Urothelium cell line (cell line): ENCODE results near the gene PPARG.
A peak's percentile ranks its signal among the peaks of the same experiment; 100 is the strongest.
"Not testable (repeated sequence)": the region's sequence is repeated elsewhere in the genome, so short reads cannot be mapped to it uniquely, and the experiment has no call there.

ENCODE experiments used
- DNase-seq: peaks from one replicate; pipeline ENCODE4 v3.0.0; 2011; ENCODE audit warnings: low spot score, mixed read lengths
- FAIRE-seq: peaks from 2 replicates; lab custom pipeline; 2011; peaks lifted over from hg19 to GRCh38; lab: Jason Lieb, UNC

The PPARG gene

GRCh38 chr3:12454076-12454815 lies 165.4 kb downstream of the PPARG start:
- no peak for DNase-seq
- no peak for FAIRE-seq

- no peak for FAIRE-seq
- no peak for DNase-seq
Observed at GRCh38 chr3:12454816-12455121, 165.9 kb downstream of the PPARG start.

GRCh38 chr3:12455740-12456139 lies 166.9 kb downstream of the PPARG start:
- DNase-seq: no peak
- FAIRE-seq: no peak

GRCh38 chr3:12456441-12456840 lies 167.6 kb downstream of the PPARG start:
- FAIRE-seq (no peak), DNase-seq (no peak)

GRCh38 chr3:12457380-12457779 lies 168.5 kb downstream of the PPARG start:
- not testable (repeated sequence) for FAIRE-seq, DNase-seq

- no peak for FAIRE-seq
- DNase-seq: no peak
Observed at GRCh38 chr3:12458901-12459300, 170.0 kb downstream of the PPARG start.

DNA sequence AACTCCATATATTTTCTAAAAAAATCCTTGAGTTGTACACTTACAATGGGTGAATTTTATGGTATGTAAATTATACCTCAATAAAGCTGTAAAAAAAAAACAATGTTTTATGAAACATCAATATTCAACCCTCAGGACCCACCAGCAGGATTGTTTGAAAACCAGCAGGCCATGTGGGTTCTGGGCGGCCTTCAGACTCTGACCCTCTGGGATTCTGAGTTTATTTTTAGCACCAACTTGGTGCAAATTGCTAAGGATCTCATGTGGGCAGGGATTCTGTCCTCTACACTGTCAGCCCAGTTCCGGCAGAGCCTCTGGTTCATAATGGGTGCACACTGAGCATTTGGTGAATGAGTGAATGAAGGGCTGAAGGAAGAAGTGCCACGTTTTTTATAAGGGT lies 171.3 kb downstream of the PPARG start:
- DNase-seq (no peak), FAIRE-seq (no peak)

DNA sequence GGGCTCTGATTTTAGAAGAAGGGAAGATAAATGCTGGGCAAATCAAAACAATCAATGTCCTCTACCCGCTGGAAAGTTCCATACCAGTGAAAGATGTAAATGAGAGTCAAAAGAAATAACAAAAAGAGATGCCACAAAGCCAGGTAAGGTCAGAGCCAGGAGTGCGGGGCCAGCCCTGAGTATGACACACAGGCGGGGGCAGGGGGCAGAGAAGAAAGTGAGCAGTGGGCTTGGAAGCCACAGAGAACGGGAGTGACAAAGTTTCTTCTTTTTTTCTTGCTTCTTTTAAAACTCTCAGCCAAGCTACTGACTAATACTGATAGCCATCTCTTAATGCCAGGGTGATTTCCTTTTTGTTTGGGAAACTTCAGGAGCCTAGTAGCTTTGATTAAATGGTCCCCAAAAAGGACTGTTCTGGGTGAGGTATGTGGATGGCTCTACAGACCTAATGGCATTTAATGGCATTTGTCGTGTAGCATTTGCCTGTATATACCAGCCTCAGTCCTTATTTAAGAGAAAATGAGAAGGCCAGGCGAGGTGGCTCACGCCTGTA lies 172.3 kb downstream of the PPARG start:
- FAIRE-seq (no peak), DNase-seq (no peak)

DNA sequence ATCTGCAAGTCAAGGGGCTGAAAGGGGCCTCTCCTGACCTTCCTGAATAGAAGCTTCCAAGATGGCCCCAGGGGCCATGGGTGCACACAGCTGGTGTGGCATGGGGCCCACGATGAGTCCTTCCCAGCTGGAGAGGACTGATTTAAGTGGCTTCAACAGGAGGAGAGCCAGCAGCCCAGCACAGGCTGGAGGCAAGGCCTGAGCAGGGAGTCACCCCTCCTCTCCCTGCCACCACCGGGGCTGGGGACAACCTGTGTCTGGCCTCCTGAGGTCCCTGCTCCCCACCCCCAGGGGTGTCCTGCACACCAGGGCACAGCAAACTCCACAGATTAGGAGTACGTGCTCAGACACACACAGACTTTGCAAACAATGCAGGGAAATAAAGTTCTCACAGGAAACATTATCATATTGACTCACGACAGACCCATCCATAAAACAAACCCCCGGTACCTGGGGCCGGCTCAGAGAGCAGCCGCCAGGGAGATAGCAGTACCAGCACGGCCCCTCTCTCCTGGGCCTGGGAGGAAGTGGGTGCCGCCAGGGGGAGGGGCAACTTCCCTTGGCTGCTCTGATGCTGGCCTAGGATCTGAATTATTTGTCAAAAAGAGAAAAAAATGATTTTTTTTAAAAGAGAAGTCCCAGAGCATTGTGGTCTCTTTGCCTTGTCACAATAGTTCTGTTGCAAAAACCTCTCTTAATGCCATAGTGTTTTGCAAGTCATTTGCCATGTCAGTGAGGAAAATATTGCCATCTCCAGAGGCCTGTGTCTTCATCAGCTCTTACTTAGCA lies 173.5 kb downstream of the PPARG start:
- DNase-seq: no peak
- no peak for FAIRE-seq

GRCh38 chr3:12463686-12464085 lies 174.8 kb downstream of the PPARG start:
- no peak for DNase-seq
- FAIRE-seq: no peak

DNA sequence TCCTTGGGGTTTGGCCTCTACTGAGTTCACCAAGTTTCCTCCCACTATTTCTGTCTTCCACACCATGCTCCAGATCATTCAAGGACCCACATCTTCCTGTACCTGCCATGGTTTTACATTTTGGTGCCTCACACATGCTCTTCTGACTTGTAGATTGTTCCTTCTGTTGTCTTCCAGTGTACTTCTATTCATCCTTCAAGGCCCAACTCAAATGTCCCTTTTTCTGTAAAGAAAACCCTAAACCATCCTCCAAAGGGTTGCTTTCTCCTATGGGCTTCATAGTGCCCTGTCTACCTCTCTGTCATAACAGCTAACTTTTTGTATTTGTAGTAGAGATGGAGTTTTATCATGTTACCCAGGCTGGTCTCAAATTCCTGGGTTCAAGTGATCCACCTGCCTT lies 175.3 kb downstream of the PPARG start:
- DNase-seq: no peak
- no peak for FAIRE-seq

DNA sequence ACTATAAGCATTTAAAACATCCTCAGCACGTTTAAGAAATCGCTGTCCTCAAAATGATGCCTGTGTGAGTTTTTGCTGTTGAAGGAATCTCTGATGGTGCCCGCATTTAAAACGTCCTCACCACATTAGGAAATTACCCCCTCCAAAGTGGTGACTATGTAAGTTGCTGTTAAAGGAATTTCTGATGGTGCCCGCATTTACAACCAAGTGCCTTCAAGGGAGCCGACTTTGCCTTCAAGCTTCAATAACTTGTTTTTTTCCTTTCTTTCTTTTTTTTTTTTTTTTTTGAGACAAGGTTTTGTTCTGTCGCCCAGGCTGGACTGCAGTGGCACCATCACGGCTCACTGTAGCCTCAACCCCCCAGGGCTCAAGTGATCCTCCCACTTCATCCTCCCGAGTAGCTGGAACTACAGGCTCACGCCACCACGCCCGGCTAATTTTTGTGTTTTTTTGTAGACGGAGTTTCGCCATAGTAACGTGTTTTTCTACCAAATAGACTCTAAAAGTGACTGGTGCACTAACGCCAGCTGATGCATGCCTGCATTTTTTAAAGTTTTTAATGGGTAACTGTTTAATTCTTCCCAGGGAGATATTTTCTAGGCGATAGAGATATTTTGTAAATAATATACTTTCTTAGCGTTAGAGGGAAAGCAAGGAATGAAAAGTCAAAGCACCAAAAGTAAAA lies 176.4 kb downstream of the PPARG start:
- FAIRE-seq (no peak), DNase-seq (no peak)

- no peak for DNase-seq
- FAIRE-seq: no peak
Observed at GRCh38 chr3:12465836-12466225, 177.0 kb downstream of the PPARG start.

DNA sequence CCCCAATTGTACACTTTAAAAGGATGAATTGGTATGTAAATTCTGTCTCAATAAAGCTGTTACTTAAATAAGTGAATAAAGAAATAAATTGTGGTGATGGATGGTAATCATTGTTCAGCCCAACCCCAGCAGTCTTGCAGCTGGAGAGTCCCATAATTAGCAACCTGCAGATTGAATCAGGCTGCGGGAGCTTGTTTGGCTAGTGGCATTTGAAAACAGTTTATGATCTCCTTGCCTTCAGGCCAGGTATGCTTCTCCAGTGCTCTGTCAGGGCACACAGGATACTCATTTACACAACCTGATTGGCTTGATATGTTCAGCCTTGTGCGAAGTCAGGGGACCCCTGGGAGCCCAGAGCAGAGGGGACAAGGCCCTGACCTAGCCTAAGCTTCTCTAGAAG lies 178.9 kb downstream of the PPARG start:
- DNase-seq: no peak
- no peak for FAIRE-seq

GRCh38 chr3:12468276-12468675 lies 179.4 kb downstream of the PPARG start:
- no peak for DNase-seq
- FAIRE-seq: no peak

GRCh38 chr3:12468757-12469156 lies 179.9 kb downstream of the PPARG start:
- DNase-seq (no peak), FAIRE-seq (no peak)

GRCh38 chr3:12469222-12469621 lies 180.4 kb downstream of the PPARG start:
- FAIRE-seq, DNase-seq: not testable (repeated sequence)

DNA sequence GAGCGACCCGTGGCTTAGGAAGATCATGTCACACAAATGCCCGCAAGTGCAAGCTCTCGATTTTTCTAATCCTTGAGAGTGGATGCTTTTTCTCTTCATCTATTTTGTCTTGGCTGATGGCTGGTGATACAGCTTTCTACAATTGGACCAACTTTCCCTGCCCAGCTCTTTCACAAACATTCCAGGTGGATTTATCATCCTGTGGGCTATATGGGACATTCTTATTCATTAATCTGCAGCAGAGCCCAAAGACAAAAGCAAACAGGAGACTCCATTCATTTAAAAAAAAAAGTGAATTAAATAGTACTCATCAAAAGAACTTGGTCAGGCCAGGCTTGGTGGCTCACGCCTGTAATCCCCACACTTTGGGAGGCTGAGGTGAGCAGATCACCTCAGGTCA lies 181.2 kb downstream of the PPARG start:
- FAIRE-seq (no peak), DNase-seq (peak; percentile 60)

- DNase-seq (no peak), FAIRE-seq (no peak)
Observed at GRCh38 chr3:12470680-12471079, 181.8 kb downstream of the PPARG start.

DNA sequence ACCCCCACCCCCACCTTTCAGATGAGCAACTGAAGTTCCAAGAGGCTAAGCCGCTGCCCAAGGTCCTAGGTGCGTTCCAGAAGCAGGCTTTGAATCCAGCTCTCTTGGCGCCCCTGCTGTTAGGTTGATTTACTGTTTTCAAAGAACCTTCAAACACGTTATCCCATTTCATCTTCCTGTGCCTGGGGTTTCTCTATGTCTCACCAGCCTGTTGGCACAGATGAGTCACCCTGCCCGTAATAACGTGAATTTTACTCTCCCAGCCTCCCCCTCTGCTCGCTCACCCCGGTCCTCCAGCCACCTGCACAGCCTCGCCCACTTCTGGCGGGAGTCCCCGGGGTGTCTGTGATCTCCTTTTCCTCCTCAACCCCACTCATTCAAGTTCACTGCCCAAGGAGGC lies 182.4 kb downstream of the PPARG start:
- FAIRE-seq (peak; percentile 74), DNase-seq (peak; percentile 86)

DNA sequence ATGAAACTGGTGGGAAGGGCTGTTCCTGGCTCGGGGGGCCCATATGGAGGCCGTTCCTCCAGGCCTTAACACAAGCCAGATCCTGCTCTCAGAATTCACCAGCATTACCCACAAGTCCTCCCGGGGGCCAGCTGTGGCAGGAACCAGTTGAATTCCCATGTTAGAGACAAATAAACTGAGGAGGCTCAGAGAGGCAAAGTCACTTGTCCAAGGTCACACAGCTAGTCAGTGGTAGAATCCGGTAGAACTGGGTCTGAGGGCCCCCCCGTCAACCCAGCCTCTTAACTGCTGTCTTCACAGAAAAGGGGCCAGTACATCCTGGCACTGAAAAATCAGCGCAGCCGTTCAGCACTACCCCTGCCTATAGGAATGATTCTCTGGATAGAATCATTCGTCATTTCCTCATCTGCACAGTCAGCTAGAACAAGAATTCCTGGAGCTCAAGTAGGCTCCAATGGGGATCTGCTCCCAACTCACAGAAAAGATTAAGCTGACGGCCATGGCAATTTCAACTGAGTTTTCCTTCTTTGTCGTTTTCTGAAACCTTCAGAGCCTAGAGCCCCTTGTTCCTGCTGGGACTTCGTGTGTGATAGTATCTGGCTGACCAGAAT lies 183.2 kb downstream of the PPARG start:
- no peak for FAIRE-seq
- no peak for DNase-seq
